ENCODE results near the gene AFDN. TPM values are rescaled to one million over a fixed set of nuclear protein-coding genes. Genes with fewer than 3 reads are reported as not detected.

The AFDN gene, protein sequence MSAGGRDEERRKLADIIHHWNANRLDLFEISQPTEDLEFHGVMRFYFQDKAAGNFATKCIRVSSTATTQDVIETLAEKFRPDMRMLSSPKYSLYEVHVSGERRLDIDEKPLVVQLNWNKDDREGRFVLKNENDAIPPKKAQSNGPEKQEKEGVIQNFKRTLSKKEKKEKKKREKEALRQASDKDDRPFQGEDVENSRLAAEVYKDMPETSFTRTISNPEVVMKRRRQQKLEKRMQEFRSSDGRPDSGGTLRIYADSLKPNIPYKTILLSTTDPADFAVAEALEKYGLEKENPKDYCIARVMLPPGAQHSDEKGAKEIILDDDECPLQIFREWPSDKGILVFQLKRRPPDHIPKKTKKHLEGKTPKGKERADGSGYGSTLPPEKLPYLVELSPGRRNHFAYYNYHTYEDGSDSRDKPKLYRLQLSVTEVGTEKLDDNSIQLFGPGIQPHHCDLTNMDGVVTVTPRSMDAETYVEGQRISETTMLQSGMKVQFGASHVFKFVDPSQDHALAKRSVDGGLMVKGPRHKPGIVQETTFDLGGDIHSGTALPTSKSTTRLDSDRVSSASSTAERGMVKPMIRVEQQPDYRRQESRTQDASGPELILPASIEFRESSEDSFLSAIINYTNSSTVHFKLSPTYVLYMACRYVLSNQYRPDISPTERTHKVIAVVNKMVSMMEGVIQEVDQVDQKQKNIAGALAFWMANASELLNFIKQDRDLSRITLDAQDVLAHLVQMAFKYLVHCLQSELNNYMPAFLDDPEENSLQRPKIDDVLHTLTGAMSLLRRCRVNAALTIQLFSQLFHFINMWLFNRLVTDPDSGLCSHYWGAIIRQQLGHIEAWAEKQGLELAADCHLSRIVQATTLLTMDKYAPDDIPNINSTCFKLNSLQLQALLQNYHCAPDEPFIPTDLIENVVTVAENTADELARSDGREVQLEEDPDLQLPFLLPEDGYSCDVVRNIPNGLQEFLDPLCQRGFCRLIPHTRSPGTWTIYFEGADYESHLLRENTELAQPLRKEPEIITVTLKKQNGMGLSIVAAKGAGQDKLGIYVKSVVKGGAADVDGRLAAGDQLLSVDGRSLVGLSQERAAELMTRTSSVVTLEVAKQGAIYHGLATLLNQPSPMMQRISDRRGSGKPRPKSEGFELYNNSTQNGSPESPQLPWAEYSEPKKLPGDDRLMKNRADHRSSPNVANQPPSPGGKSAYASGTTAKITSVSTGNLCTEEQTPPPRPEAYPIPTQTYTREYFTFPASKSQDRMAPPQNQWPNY (N-terminal part only)
- 100 to 1,000 TPM; 186 to 250 (median 186) TPM for polyA plus RNA-seq (ENCODE audit: insufficient read length in 3 of 3)
- long read RNA-seq, donor 1, partial matches to known transcripts, result 13 of 22 reads
- long read RNA-seq, donor 1, other reads (novel, unspliced or antisense), result 0 of 22 reads
- long read RNA-seq, donor 2, transcript AFDN-219 (2 exons, 686 nt), result major isoform, 6 of 10 reads
- long read RNA-seq, donor 2, partial matches to known transcripts, result 0 of 10 reads
- long read RNA-seq, donor 2, other reads (novel, unspliced or antisense), result 0 of 10 reads
- long read RNA-seq, donor 3, full-length matches to known transcripts, result 6 of 60 reads
- long read RNA-seq, donor 3, partial matches to known transcripts, result 54 of 60 reads
- long read RNA-seq, donor 3, other reads (novel, unspliced or antisense), result 0 of 60 reads
- long read RNA-seq, donor 4, full-length matches to known transcripts, result 14 of 20 reads
- long read RNA-seq, donor 4, partial matches to known transcripts, result 6 of 20 reads
- long read RNA-seq, donor 4, other reads (novel, unspliced or antisense), result 0 of 20 reads
- long read RNA-seq, donor 5, result 0 reads
- long read RNA-seq, donor 6, transcript AFDN-220 (2 exons, 1,257 nt), result major isoform, 8 of 42 reads
- long read RNA-seq, donor 6, partial matches to known transcripts, result 25 of 42 reads
- long read RNA-seq, donor 6, other reads (novel, unspliced or antisense), result 0 of 42 reads
- long read RNA-seq, donor 7, partial matches to known transcripts, result 0 of 5 reads
- long read RNA-seq, donor 7, other reads (novel, unspliced or antisense), result 0 of 5 reads
- long read RNA-seq, donor 8, result 0 reads
- long read RNA-seq, donor 9, full-length matches to known transcripts, result 8 of 13 reads
- long read RNA-seq, donor 9, partial matches to known transcripts, result 5 of 13 reads
- long read RNA-seq, donor 9, other reads (novel, unspliced or antisense), result 0 of 13 reads
- long read RNA-seq, donor 10, partial matches to known transcripts, result 0 of 9 reads
- long read RNA-seq, donor 10, other reads (novel, unspliced or antisense), result 0 of 9 reads
- long read RNA-seq, donor 11, full-length matches to known transcripts, result 4 of 4 reads
- long read RNA-seq, donor 11, partial matches to known transcripts, result 0 of 4 reads
- long read RNA-seq, donor 11, other reads (novel, unspliced or antisense), result 0 of 4 reads
- long read RNA-seq, donor 12, partial matches to known transcripts, result 14 of 22 reads
- long read RNA-seq, donor 12, other reads (novel, unspliced or antisense), result 0 of 22 reads
- long read RNA-seq, donor 13, result 0 reads
- long read RNA-seq, donor 14, partial matches to known transcripts, result 0 of 4 reads
- long read RNA-seq, donor 14, other reads (novel, unspliced or antisense), result 0 of 4 reads
- long read RNA-seq, donor 15, transcript AFDN-220 (2 exons, 1,257 nt), result major isoform, 6 of 24 reads
- long read RNA-seq, donor 15, partial matches to known transcripts, result 16 of 24 reads
- long read RNA-seq, donor 15, other reads (novel, unspliced or antisense), result 0 of 24 reads
- long read RNA-seq, donor 16, transcript AFDN-220 (2 exons, 1,257 nt), result major isoform, 22 of 111 reads
- long read RNA-seq, donor 16, transcript AFDN-219 (2 exons, 686 nt), result minor isoform, 7 of 111 reads
- long read RNA-seq, donor 16, partial matches to known transcripts, result 75 of 111 reads
- long read RNA-seq, donor 16, other reads (novel, unspliced or antisense), result 0 of 111 reads

- no peak for DNase-seq (ENCODE audit: extremely low read depth in 1 of 11, low read depth in 9 of 11, low spot score in 4 of 11)
Measured at GRCh38 chr6:167826896-167827582, at the start of gene AFDN. TSS of gene AFDN (plus strand) at chr6:167826911. CDS start at chr6:167827133, 222 bp downstream.

DNA sequence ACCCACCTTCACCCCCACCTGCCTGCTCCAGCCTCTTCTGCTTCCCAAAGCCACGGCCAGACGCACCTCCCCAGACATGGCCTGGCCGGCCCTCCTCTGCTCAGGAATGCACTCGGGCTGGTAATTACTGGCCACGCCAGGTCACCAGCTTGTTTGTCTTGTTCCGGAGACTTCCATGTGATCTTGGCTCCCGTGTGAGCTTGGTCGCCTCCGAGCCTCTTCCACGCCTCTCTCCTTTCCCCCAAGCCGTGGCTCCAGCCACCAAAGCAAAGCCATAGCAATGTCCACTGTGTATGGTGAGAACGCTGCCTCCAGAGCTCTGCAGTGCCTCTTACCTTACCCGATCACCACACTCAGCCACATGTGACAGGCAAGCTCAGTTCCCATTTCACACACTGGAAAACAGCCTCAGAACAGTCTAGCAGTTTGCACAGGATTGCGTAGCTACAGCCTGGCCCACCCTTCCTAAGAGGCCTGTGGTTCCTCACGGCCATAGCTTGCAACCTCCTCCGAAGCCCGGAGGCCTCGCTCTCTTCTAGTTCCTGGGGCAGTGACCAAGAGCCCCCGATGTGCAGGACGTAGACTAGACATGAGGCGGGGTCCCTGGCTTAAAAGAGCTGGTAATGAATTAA lies 48.1 kb upstream of the AFDN start:
- DNase-seq (ENCODE audit: extremely low read depth in 1 of 11, low read depth in 9 of 11, low spot score in 4 of 11), result no peak

- no peak for DNase-seq (ENCODE audit: extremely low read depth in 1 of 11, low read depth in 9 of 11, low spot score in 4 of 11)
Measured at GRCh38 chr6:167779129-167779992, 47.4 kb upstream of the AFDN start.

GRCh38 chr6:167779993-167780655 lies 46.6 kb upstream of the AFDN start:
- no peak for DNase-seq (ENCODE audit: extremely low read depth in 1 of 11, low read depth in 9 of 11, low spot score in 4 of 11)

GRCh38 chr6:167781066-167781767 lies 45.5 kb upstream of the AFDN start:
- no peak for DNase-seq (ENCODE audit: extremely low read depth in 1 of 11, low read depth in 9 of 11, low spot score in 4 of 11)

- DNase-seq (ENCODE audit: extremely low read depth in 1 of 11, low read depth in 9 of 11, low spot score in 4 of 11), result no peak
Measured at GRCh38 chr6:167781868-167782267, 44.8 kb upstream of the AFDN start.

DNA sequence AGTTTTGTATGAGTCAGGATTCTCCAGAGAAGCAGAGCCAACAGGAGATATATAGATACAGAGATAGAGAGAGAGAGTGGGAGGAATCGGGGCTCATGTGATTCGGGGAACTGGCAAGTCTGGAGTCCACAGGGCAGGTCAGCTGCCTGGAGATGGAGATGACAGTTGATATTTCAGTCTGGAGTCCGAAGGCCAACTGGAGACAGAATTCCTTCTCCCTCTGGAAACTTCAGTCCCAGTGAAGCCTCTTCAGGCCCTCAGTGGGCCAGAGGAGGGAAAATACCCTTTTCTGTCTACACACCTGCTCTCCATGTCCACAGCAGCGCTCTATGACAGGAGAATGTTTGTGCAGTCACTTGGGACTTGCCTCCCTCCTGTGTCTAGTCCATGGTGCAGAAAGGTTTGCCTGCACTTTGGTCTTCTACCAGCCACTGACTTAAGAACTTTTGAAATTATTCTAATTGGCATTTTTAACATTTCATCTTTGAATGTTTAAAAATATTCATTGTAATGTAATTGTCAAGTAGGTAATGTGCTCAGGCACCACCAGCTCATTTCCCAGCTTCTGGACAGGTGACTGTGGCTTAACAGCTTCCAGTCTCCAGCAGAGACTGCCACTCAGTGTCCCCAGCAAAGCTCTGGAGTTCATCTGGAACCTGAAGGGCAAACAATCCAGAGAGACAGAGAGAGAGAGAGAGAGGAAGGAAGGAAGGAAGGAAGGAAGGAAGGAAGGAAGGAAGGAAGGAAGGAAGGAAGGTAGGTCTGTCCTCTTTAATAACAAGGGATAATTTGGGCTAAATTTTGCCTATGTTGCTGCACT lies 43.8 kb upstream of the AFDN start:
- DNase-seq (ENCODE audit: extremely low read depth in 1 of 11, low read depth in 9 of 11, low spot score in 4 of 11), result no peak

DNA sequence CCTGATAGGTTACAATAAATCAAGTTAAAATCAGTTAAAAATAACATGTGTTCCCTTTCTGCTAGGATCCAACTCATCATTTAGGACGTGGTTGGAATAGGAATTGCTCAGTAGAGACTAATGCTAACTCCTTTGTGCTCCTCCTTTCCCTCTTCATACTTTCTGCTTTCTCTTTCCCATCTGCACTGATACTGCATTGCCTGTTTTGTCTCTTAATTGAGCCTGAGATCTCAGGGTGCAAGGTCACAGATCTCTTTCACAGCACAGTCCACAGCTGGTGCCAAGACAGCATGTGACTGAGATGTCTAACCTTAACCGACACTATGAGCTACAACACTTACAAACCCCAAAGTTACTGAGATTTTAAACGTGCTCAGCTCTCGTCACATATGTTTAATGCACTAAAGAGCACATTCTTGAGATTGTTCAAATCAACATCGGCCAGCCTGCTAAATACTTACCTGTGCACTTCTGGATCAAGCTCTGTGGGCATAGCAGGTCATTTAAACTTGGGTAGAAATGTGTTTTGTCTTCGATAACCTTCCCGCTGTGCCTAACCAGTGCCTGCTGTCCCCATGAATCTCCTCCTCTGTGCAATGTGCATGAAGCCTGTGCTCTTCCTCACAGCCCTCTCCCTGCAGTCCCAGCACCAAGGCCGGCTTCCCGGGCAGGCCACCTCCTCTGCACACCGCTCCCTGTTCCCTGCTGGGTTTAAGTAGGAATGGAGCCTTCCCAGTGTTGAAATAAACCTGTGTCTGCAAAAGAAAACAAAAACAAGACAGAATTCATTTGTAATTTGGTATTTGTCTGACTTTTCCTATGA lies 39.6 kb upstream of the AFDN start:
- DNase-seq (ENCODE audit: extremely low read depth in 1 of 11, low read depth in 9 of 11, low spot score in 4 of 11), result no peak

GRCh38 chr6:167787896-167788562 lies 38.7 kb upstream of the AFDN start:
- no peak for DNase-seq (ENCODE audit: extremely low read depth in 1 of 11, low read depth in 9 of 11, low spot score in 4 of 11)

- DNase-seq (ENCODE audit: extremely low read depth in 1 of 11, low read depth in 9 of 11, low spot score in 4 of 11), result no peak
Measured at GRCh38 chr6:167788563-167788903, 38.2 kb upstream of the AFDN start.

DNA sequence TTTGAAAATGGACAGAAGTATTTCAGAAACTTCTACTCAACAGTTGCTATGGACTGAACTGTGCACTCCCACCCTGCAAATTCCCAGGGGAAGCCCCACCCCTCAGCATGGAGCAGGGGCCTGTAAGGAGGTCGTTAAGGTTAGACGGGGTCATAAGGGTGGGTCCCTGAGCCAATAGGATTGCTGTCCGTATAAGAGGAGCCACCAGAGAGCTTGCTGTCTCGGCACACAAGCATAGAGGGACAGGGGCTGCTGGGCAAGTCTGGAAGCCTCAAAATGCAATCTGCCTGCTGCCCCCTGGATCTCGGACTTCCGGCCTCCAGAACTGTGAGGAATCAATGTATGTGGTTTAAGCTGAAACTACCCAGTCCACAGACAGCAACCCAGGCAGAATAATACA lies 37.4 kb upstream of the AFDN start:
- no peak for DNase-seq (ENCODE audit: extremely low read depth in 1 of 11, low read depth in 9 of 11, low spot score in 4 of 11)
